Activated CD8-positive, alpha-beta memory T cell treated with anti-CD3 and anti-CD28 coated beads, Interleukin-2, amount 50 U/mL, for 4 hours (primary cell): Measurements from ENCODE around the gene NECAB2.

Experiments used
- DNase-seq: peaks from one replicate; pipeline ENCODE4 v3.0.0-alpha.2; 2020

The NECAB2 gene

DNA sequence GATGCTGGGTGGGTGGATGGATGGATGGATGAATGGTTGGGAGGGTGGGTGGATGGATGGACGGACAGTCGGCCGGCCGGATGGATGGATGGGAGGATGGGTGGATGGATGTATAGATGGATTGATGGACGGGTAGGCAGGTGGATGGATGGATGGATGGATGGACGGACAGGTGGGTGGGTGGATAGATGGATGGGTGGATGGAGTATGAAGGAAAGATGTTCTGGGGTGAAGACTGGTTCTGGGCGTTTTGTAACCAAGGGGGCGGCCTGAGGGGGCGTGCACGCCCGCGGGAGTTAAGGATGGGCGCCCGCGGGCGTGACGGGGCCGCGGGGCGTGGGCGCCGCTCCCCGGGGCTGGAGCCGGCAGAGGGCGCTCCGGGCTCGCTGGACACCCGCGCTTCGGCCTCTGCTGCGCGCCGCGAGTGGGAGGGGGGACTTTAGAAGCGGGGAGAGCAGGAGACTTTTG, at the start of gene NECAB2:
TSS of gene NECAB2 (plus strand) at position 407 of the 468 bp plus-strand sequence. CDS start 405 bp downstream, outside the sequence.
- no peak for DNase-seq

- no peak for DNase-seq
Measured at GRCh38 chr16:83920894-83921491, 47.1 kb upstream of the NECAB2 start.

DNA sequence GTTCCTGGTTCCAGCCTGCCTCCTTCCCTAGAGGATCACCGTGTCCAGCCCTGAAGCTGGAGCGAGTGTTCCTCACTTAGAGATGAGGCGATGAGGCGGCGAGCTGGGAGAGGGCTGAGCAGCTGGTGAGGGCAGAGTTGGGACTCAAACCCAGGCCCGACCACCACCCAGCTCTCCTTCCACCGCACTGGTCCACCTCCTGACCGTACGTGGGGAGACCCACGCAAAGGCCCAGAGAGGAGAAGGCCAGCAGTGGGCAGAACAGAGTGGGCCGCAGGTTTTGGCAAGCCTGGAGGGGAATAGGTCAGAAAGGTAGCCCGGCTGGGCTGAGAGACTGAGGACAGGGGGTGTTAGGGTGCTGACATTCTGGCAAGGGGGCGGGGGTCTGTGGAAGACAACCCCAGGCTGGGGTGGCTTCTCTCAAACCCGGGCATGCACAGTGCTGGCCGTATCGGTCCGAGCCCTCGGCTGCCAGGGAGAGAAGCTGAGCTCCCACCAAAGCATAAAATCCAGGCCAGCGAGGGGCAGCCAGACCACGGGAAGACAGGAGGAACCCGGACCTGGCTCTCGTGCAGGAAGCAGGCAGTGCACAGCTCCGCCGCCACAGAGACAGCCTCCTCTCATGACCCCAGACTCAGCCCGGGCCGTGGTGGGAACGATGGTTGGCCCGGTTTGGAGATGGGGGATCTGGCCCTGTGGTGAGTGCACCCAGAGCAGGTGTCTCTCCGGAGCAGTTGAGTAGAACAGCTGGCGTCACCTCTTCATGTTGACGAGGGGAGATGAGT, 44.3 kb upstream of the NECAB2 start:
- no peak for DNase-seq

DNA sequence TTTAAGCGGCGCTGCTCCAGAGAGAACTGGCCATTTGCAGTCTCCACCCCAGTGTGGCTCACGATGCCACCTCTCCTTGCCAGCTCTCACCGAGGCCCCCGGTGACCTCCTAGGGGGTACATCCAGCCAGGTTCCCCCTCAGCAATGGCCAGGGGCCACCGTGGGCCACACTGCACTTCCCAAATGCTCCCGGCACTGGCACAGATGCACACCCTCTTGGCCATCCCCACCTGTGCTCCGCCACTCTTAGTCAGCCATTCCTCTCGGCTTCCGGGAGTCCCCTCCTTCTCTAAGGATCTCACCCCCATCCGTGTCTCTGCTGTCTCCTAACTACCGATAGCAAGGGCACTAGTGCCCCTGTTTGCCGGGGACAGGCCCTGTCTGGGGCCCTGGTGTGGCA, 43.4 kb upstream of the NECAB2 start:
- no peak for DNase-seq

DNA sequence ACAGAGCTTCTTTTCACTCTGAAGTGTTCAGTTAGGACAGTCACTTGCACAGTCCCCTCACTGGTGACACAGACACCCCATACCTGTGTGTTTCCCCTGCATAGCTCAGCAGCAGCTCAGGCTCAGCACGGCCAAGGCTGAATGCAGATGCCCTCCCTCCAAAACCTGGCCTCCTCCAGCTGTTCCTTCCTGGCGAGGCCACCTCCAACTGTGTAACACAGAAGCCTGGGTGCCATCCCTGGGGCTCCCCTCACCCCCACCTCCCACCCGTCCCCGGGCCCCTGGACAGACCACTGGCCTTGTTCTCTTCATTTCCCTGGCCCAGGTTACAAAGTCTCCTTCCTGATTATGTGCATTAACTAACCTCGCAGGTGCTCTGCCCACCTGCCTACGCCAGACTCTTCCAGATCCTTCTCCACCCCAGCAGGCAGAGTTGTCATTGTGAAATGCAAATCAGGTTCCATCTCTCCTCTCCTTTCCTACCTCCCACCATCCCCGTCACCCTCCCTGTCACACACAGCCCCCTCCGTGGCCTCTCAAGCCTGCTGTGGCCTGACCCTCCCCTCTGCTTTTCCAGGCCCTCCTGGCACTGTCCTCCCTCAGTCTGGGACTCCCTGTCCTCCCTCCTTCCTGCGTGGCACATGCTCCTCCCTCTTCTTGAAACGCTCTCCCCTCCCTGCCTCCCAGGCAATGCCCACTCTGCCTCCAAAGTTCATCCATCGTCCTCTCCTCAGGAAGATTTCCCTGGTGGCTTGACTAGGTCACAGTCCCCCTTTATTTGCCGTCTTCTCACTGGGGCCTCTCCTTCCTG, 42.7 kb upstream of the NECAB2 start:
- no peak for DNase-seq

DNA sequence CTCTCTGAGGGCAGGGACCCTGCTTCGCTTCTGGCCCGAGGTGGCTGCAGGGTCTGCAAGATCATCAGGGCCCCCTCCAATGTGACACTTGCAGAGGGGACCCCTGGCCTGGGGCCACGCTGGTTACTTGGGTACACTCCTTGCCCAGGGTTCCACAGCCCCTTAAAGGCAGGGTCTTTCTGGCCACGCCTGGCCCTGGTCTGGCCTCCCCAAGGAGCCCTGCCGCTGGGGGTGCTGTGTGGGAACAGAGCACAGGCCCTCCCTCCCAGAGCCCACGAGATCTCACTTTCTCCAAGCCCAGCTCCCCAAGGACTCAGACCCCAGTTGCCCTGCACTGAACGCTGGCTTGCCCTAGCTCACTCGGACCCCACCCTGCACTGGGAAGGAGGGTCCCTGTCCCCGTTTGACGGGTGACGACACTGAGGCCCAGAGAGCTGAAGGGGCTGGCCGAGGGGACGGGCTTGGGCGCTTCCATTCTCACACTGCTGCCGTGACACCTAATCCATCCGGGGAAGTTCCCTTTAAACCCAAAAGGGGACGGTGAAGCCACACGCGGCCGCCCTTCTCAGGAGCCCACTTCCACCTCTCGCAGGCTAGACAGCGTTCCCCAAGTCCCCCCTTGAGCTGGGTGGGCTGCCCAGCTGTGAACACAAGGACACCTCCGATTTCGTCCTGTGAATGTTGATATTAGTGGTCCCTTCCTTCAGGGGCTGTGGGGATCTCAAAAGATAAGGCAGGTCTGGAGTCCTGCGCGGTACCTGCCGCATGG, 41.9 kb upstream of the NECAB2 start:
- DNase-seq, result no peak

DNA sequence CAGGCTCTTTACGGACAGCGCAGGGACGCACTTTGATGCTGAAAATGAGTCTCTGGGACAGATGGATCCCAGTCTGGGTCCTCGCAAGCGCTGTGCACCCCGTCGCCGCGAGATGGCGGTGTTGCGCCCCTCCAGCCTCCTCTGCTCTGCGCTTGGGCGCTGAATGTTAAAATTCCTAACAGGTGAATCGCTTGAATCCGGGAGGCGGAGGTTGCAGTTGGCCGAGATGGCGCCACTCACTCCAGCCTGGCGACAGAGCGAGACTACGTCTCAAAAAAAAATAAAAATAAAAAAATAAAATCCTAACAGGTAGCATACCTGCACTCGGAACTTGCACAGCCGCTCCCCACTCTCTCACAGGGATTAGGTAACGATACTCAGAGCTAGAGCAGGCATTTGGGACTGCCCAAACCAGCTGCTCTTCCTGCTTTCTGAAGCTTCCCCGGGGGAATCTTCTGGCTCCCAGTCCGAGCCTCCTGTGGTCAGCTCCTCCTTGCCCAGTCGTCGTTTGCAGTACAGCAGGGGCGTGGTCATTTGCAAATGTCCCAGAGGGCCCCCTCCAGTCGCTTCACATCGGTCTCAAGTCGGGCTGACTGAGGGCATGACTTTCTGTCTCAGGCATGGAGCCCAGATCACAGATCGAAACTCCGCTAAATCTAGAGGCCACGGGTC, 41.2 kb upstream of the NECAB2 start:
- peak; percentile 67 for DNase-seq

DNA sequence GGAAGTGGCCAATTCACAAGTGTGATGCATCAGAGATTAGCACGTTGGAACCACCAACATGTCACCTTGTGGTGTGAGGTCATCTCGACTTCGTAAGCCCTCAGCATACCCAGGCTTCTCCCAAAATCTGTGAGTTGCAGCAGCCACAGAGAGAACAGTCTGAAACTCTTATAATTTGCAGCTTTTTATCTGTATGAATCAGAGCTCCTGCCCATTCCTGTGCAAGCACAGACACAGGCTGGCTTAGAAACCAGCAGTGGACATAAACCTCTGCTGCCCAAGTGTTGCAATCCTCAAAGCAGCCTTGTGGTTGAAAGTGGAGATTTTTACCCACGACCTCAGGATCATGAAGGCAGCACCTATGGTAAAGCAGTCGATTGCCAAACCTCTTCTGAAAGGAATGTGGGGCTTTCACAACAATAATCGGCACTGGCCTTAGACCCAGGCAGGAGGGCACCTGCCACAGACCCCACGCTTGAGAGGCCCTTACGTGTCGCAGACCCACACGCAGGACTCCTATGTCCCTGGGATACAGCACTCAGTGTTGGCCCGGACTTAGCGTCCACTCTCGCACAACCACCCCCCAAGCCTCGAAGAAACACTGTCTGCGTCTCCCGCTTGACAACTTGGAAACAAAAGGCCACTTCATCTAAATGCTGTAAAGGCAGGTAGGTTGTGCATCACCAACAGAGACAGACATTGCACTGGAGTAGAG, 39.5 kb upstream of the NECAB2 start:
- no peak for DNase-seq

DNA sequence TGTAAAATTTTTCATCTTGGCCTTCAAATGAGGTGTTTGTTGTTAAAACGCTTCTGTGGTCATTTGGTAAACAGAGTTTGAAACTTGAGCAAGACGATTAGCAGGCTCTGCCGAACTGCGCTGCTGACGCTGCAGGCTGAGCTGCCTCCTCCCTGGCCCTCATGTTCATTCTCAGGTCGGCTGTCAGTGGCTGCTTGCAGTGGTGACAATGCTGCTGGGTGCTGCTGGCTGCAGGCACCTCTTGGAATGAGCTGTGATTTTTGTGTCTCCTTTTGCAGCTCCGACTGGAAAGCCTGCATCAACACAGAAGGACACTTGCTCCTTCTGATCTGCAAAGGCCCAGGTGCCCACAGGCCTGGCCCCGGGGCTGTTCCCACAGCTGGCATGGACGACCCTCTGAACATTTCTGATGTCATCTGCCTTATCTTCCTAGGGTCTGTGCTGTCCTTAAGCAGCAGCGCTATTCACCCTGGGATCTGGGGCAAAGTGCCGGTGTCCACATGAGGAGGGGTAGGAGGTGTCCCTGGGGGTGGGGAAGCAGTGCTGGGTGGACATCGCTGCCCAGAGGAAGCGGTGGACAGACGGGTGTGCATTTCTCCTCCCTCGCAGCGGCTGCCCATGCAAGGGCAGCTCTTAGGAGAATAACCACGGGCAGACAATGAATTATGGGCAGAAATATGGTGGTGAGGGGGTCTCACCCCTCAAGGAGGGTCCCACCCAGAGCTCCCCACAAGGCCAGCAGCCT, 38.1 kb upstream of the NECAB2 start:
- DNase-seq, result no peak

DNA sequence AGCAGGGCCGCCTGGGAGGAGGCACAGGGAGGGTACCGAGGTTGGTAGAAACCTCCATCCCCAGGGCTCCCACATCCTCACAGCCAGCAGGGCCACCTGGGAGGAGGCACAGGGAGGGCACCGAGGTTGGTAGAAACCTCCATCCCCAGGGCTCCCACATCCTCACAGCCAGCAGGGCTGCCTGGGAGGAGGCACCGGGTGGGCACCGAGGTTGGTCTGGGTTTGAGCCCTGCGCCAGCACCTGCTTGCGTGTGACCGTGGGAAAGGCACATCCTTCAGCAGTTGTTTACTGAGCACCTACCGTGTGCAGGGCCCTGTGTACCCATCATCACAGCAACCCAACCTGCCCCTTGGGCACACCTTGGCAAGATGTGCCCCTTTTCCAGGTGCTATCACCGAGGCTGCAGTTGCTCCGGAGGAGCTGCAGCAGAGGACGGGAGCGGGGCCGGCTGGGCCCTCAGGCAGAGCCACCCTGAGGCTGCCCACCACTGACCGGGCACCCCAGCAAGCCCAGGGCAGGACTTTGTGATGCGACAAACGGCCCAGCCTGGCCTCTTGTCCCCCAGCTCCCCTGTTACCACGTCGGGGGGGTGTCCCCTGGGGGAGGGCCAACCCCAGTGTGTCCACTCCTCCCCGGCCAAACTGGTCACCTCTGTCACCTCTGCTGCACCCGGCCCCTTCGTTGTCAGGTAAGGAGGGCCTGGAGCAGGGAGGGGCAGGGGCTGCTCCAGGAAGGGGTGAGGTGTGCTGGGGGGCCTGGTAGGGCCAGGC, 37.1 kb upstream of the NECAB2 start:
- DNase-seq, result no peak

DNA sequence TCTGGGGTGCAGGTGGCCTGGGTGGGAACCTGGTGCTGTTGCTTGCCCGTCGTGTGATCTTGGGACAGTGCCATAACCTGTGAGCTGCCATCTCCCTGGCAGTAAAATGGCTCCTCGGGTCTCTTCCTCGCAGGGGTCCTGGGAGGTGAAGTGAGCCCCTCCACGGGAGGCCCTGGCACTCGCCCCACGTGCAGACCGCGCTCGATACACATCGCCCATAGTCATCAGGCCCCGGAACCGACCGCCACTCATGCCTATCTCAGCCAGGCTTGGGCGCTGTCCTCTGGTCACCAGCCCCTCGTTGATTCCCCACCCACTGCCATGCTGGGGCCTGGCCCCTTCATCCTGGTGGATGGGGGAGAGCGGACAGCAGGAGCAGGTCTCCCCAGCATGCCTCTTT, 36.5 kb upstream of the NECAB2 start:
- DNase-seq, result no peak

DNA sequence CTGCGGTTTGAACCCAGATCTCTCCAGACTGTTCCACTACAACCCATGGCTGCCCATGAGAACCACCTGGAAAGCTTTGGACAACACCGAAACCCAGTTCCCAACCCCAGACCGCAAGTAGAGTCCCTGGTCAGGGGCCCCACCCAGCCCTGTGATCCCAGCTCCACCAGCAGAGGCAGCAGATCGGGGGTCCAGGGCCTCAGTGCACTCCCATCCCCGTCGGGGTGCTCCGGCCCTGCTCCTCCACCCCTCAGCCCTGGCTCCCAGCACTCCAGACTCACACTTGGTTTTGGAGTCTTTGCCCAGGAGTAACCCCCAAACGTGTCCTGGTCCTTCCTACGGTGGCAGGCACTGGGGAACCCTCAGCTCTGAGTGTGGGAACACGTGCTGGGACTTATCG, 35.7 kb upstream of the NECAB2 start:
- no peak for DNase-seq

DNA sequence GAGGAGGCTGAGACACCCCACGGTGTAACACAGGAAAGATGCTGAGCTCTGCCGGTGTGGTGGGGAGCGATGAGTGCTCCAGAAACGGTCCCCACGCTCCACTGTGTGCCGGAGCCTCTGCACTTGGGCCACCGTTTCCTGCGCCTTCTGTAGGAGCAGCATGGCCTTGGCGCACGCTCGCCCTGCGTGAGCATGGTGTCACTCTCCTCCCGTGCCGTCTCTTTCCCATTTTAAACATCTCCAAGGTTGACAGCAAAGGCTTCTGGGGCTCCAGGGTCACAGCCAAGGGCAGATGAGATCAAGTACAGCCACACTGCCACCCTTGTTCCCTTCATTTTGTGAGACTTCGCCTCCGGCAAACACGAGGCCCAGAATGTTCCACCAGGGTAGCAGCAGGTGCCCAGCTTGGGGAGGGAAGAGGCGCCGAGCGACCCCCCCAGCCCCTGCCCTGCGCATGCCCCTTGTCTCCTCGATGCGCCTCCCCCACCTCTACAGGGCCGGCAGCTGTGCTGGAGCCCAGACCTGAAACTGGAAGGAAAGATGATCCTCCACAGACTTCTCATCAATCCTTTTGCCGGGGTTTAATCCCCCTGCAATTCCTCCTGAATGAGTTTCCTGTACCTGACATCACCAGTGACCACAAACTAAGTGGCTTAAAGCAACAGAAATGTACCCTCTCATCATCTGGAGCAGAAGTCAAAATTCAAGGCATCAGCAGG, 34.9 kb upstream of the NECAB2 start:
- no peak for DNase-seq

GRCh38 chr16:83933885-83934683, 34.0 kb upstream of the NECAB2 start:
- DNase-seq, result no peak

DNA sequence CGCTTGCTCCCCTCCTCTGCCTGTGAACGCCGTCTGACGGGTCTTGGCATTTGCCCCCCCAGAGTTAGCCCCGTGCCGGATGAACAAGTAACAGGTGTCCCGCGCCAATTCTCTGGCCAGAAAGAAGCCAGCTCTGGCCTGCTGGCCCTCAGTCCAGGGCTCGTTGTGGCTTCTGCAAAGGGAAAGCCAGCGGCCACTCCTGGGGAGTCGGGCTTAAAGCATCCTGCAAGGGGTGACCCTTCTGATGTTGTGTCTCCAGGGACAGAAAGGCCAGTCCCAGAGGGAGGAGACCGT, 33.4 kb upstream of the NECAB2 start:
- no peak for DNase-seq

DNA sequence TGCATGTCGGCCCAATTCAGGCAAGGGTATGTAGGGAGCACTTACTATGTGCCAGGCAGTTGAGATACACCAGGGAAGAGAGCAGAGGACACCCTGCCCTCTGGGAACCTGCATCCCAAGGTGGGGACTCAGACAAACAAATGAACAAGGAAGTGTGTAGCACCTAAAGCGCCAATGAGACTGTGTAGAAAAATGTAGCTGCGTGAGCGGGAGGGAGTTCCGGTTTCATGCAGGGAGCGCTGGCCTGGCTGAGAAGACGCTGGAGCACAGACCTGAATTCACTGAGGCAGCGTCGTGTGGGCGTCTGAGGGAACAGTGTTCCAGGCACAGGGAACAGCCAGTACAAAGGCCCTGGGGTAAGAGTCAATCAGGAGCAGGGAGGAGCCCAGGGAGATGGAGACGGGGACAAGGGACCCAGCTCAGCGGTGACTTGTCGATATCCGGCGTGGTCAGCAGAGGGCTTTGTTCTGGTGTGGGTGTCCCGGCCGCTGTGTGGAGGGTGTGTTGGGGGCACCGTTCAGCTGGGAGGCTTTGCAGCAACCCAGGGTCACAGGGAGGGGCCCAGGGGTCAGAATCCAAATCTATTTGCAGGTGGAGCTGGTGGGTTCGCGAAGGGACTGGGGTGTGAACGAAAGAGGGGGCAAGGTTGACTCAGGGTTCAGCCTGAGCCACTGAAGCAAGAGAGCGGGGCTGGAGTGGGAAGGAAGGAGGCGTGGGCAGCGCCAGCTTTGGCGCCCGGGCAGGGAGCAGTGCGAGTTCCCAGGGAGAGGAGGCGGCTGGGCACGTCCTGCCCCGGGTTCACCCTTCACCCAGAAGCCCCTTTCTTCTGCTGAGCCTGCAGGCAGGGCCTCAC, 32.8 kb upstream of the NECAB2 start:
- DNase-seq, result no peak

DNA sequence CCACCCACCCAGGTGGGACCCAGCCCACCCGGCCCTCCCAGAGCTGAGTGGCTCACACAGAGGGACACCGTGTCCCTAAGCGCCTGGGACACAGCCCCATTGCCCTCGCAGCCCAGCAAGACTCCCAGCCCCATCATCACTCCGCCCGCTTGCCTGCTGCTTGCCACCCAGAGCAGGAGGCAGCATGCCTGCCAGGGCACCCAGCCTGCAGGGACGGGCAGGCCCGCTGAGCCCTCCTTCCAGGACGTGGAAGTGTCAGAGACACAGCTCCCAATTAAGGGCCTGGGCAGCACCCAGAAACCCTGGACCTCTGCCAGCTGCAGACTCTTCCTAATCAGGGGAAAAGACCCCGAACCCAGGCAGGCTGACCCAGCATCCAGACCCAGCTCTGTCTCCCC, 32.2 kb upstream of the NECAB2 start:
- no peak for DNase-seq
